ENCODE results near the gene PRKD1.

PRKD1 gene

GRCh38 chr14:29927376-29928116 lies at the start of gene PRKD1:
Gene PRKD1, minus strand, starts transcription at chr14:29927847.
- TF ChIP-seq CTCF (conservative IDR thresholded peaks at IDR 0.05; ENCODE audit: control insufficient read depth, insufficient read depth, low read depth, low read length), result no peak
- DNase-seq (ENCODE audit: low read depth), result peak; percentile 63
- peak within 1 kb of the TSS; percentile 96 for H3K4me3 ChIP-seq (ENCODE audit: control insufficient read depth, low read depth, low read length)

GRCh38 chr14:29971101-29971500 lies 43.5 kb upstream of the PRKD1 start:
- H3K4me3 ChIP-seq (ENCODE audit: control insufficient read depth, low read depth, low read length), result no peak overlapping the region
- DNase-seq (ENCODE audit: low read depth), result no peak
- no peak for TF ChIP-seq CTCF (conservative IDR thresholded peaks at IDR 0.05; ENCODE audit: control insufficient read depth, insufficient read depth, low read depth, low read length)

GRCh38 chr14:29955087-29955486 lies 27.4 kb upstream of the PRKD1 start:
- H3K4me3 ChIP-seq (ENCODE audit: control insufficient read depth, low read depth, low read length), result no peak overlapping the region
- peak; percentile 31 for DNase-seq (ENCODE audit: low read depth)
- no peak for TF ChIP-seq CTCF (conservative IDR thresholded peaks at IDR 0.05; ENCODE audit: control insufficient read depth, insufficient read depth, low read depth, low read length)

- TF ChIP-seq CTCF (conservative IDR thresholded peaks at IDR 0.05; ENCODE audit: control insufficient read depth, insufficient read depth, low read depth, low read length), result no peak
- H3K4me3 ChIP-seq (ENCODE audit: control insufficient read depth, low read depth, low read length), result no peak overlapping the region
- peak; percentile 47 for DNase-seq (ENCODE audit: low read depth)
Observed at GRCh38 chr14:29953501-29953900, 25.9 kb upstream of the PRKD1 start.

GRCh38 chr14:29944091-29944490 lies 16.4 kb upstream of the PRKD1 start:
- H3K4me3 ChIP-seq (ENCODE audit: control insufficient read depth, low read depth, low read length), result no peak overlapping the region
- DNase-seq (ENCODE audit: low read depth), result no peak
- no peak for TF ChIP-seq CTCF (conservative IDR thresholded peaks at IDR 0.05; ENCODE audit: control insufficient read depth, insufficient read depth, low read depth, low read length)

- no peak overlapping the region for H3K4me3 ChIP-seq (ENCODE audit: control insufficient read depth, low read depth, low read length)
- no peak for TF ChIP-seq CTCF (conservative IDR thresholded peaks at IDR 0.05; ENCODE audit: control insufficient read depth, insufficient read depth, low read depth, low read length)
Observed at GRCh38 chr14:29941401-29941800, 13.8 kb upstream of the PRKD1 start.

More at GRCh38 chr14:29941401-29941800, 13.8 kb upstream of the PRKD1 start:
- no peak for DNase-seq (ENCODE audit: low read depth)

Data from fibroblast of mammary gland (primary cell).